HG02840 (cell line): ENCODE results near the gene NBPF11.
"Not testable (repeated sequence)": the region's sequence is repeated elsewhere in the genome, so short reads cannot be mapped to it uniquely, and the experiment has no call there.

ENCODE experiments used
- ATAC-seq: cut with Tn5 transposase; IDR thresholded peaks from one replicate; pipeline ENCODE4 v1.9.1; 2021; ENCODE audit warnings: mild to moderate bottlenecking, moderate library complexity, moderate number of reproducible peaks; ENCODE audit not compliant: unreplicated experiment, low FRiP score

NBPF11 gene

DNA sequence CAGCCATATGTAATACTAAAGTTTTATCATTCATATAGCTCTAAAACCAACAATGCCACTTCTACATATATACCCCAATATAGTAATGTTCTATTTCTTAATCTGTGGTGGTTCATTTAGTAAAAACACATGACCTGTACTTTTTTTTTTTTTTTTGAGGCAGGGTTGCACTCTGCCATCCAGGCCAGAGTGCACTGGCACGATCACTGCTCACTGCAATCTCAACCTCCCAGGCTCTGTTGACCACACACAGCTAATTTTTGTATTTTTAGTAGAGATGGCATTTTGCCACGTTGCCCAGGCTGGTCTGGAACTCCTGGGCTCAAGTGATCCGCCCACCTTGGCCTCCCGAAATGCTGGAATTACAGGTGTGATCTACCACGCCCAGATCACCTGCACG is 2.1 kb downstream of the NBPF11 start:
- not testable (repeated sequence) for ATAC-seq

DNA sequence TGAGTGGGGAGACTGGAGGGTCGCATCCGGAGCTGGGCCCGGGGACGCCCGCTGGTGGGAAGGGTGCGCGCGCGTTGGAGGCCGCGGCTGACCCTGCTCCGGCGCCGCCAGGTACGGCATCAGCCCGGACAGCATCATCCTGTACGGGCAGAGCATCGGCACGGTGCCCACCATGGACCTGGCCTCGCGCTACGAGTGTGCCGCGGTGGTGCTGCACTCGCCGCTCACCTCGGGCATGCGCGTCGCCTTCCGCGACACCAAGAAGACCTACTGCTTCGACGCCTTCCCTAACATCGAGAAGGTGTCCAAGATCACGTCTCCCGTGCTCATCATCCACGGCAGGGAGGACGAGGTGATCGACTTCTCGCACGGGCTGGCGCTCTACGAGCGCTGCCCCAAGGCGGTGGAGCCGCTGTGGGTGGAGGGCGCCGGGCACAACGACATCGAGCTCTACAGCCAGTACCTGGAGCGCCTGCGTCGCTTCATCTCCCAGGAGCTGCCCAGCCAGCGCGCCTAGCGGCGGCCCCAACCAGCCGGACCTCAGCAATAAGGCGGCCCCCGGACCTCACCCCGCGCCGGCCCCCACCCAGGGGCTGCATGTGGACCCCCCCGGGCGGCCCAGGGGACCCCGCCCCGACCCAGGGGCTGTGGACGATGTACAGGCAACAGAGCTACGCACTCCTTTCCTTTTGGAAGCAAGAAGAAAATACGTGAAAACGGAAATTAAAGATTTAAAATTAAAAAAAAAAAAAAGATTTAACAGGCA is 2.8 kb downstream of the NBPF11 start:
- not testable (repeated sequence) for ATAC-seq

DNA sequence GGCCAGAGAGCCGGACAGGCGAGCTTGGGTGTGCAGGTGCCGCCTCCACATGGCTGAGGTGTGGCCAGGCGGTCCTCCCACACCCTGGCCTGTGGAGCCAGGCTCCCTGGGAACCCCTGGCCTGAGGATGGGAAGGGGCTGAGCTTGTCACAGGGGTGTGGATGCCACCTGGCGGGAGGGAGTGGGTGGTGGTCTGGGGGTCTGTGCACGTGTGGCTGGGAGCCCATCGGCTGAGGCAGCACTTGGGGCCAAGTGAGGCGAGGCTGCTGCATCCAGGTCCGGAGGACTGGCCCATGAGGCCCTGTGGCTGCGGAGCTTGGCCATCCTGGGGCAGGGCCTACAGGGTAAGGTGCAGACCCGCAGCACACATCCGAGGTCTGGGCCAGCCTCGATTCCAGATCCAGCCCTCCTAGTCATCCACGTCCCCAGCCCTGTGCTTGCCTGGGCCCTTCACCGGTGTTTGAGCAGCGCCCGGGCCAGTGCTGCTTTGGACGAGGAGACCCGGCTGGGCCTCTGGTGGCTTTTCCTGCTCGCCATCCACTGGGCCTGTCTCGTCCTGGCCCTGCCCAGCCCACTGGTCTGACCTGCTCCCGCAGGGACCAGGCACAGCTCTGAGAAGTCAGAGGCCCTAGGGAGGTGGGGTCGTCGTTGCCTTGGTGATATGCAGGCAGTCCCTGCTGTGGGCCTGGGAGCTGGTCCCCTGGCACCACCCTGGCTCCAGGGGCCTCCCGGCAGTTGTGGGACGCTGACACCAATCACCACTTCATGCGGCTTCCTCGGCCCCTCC is 4.8 kb downstream of the NBPF11 start:
- ATAC-seq: not testable (repeated sequence)

DNA sequence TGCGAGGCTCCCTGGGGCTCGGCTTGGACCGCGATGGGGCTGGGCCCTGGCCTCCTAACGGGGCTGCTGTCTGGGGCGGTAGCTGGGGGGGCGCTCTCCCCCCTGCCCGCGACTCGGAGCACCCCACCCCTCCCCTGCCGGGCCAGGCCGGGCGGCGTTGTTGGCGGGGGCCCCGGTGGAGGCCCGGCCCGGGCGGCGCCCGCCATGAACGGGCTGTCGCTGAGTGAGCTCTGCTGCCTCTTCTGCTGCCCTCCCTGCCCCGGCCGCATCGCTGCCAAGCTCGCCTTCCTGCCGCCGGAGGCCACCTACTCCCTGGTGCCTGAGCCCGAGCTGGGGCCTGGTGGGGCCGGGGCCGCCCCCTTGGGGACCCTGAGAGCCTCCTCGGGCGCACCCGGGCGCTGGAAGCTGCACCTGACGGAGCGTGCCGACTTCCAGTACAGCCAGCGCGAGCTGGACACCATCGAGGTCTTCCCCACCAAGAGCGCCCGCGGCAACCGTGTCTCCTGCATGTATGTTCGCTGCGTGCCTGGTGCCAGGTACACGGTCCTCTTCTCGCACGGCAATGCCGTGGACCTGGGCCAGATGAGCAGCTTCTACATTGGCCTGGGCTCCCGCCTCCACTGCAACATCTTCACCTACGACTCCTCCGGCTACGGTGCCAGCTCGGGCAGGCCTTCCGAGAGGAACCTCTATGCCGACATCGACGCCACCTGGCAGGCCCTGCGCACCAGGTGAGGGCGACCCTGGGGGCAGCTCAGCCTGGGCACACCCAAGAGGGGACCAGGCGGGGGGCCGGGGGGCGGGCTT is 5.7 kb downstream of the NBPF11 start:
- ATAC-seq: not testable (repeated sequence)

DNA sequence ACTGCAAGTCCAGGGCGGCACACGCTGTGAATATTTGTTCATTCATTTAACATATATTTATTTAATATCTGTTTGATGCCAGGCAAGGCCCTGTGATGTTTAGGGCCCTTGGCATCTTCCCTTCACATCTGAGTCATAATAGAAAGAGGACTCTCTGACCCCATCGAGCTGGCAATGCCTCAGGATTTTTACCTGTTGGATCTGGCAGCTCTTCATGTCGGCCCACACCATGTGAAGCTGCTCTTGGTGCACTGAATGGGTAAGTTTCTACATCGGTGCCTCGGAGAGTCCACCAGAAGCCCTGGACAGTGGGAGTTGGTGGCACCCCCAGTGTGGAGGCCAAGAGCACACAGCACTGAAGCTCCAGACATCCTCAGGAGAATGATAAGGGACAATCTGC is 8.9 kb downstream of the NBPF11 start:
- not testable (repeated sequence) for ATAC-seq

DNA sequence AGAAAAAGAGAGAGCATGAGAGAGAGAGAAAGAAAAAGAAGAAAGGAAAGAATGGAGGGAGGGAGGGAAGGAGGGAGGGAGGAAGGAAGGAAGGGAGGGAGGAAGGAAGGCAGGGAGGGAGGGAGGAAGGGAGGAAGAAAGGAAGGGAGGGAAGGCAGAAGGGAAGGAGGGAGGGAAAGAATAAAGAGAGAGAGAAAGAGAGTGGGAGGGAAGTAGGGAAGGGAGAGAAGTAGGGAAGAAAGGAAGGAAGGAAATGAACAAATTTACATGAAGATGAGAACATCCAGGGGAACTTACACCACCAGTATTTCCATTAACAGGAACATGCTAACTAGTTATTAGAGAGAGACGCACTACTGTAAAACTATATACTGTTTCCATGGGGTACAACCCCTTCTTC is 10.1 kb downstream of the NBPF11 start:
- not testable (repeated sequence) for ATAC-seq

DNA sequence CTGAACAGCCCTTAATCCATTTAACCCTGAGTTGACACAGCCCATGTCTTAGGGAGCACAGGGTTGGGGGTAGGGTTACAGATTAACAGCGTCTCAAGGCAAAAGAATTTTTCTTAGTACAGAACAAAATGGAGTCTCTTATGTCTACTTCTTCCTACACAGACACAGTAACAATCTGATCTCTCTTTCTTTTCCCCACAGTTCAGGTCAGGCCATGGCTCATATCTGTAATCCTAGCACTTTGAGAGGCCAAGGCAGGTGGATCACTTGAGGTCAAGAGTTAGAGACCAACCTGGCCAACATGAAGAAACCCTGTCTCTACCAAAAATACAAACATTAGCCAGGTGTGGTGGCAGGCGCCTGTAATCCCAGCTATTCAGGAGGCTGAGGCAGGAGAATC is 13.5 kb downstream of the NBPF11 start:
- not testable (repeated sequence) for ATAC-seq

DNA sequence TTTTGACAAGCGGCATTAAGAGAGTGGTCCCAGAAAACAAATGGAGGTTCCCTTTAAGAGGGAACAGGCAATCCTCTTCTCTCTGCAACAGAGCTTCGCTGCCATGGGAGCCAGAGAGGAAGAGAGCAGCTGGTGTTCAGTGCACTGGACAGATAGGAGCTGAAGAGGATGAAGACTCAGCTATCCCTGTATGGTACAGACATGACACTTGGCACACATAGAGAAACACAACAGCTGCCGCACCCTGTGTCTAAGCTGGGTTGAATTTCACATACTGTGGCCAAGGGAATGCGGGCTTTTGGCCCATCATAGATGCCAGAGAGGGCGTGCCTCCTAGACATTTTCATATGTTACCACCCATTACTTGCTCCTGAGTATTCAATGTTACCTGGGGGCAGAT is 29.7 kb downstream of the NBPF11 start:
- not testable (repeated sequence) for ATAC-seq

DNA sequence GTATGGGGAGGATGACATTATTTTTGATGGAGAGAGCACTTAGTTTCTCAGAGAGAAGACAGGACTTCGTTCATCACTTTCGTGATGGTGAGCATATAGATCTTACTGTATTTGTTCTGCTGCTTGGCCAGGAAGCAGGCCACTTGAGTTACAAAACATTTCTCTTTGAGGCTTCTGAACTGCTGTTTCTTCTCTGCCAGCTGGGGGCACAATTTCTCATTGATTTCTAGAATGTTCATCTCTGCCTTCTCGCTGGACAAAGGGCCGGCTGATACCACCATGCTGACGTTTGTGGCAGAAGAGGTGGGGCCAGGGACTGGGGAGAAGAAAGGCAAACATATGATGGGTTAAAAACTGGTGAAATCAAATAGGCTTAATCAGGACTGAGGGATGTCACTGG is 31.7 kb downstream of the NBPF11 start:
- ATAC-seq: not testable (repeated sequence)

DNA sequence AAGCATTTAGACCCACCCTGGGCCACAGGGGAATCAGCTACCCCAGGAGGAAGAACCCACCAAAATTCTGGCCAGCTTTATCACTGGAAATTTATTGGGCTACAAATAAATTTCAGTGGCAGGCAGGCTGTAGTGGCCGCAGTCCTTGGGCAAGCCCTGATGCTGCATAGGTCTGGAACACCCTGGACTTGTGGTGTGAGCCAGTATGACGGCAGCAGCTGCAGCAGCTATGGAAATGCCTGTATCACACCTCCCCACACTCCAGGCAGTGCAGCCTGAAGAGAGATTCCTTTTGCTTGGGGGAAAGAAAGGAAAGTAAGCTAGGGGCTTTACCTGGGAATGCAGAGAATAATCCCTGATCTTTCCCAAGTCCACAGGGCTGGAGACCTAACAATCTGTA is 56.3 kb downstream of the NBPF11 start:
- not testable (repeated sequence) for ATAC-seq

DNA sequence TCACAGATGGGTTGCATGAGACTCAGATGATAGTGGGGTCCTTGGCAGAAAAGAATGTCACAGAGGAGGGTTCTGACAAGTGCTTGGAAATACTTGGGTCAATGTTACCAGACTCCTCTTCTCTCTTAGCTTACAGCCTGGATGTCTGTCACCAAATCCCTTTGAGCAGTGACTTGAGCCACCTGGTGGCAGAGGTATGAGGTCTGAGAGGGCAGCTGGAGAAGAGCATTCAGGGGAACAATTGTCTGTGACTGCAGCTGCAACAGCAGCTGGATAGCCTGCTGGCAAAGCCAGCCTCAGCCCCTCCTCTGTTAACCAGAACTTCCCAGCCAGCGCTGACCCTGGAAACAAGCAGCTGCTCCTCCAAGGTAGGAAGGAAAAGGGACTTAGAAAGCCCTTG is 65.9 kb downstream of the NBPF11 start:
- not testable (repeated sequence) for ATAC-seq

DNA sequence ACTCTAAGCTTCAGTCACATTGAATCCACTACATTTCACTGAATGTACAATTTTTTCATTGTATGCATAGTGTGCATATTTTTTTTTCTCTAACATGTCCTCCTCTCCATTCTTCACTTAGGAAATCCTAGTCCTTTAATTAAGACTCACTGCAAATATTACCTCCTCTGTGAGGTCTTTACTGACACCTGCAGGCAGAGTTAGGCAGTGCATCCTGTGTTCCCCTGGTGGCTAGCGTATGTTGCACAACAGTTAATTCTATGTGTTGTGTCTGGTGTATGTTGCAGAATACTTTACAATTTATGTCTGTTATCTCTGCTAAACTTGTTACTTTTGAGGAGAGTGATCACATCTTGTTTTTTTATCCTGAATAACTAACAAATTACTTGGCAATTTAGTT is 70.9 kb downstream of the NBPF11 start:
- ATAC-seq: not testable (repeated sequence)

DNA sequence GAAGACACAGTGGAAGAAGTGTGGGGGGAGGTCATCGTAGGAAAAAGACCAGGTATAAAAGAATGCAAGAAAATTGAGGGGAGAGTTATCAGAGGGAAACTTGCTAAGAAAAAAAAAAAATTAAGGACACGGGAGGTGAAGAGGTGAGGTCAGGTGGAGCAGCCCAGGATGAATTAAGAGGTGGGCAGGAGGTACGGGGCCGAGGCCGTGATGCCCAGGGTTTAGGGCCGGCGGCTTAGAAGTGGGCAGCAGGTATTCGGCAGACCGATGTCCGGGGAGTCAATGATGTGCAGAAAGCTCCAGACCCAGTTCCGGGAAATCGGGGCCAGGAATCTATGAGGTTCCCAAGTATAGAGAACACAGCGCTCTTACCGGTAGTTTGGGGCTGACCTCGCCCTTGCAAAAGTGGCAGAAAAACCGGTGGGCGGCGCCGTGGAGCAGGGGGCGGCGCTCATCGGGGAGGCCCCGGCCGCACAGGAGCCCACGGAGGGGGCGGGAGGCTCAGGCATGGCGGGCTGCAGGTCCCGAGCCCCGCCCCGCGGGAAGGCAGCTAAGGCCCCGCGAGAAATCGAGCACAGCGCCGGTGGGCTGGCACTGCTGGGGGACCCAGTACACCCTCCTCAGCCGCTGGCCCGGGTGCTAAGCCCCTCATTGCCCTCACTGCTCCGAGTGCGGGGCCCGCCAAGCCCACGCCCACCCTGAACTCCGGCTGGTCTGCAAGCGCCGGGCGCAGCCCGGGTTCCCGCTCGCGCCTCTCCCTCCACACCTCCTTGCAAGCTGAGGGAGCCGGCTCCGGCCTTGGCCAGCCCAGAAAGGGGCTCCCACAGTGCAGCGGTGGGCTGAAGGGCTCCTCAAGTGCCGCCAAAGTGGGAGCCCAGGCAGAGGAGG is 73.2 kb downstream of the NBPF11 start:
- ATAC-seq: not testable (repeated sequence)

DNA sequence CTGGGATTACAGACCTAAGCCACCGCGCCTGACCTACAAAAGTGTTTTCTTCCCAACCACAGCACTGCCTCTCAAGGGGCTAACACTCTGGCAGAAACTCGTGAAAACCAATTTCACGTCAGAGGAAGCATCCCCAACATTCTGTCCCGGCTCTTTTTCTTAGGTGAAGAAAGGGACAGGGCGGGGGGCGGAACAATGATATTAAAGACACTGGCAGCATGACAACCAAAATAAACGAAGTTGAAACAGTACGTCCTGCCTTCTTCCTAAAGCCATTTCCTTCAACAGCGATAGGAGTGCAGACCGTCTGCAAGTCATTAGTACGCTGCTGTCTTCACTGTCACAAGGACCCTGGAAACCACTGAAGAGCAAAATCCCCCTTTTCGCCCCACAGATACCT is 74.0 kb downstream of the NBPF11 start:
- not testable (repeated sequence) for ATAC-seq

DNA sequence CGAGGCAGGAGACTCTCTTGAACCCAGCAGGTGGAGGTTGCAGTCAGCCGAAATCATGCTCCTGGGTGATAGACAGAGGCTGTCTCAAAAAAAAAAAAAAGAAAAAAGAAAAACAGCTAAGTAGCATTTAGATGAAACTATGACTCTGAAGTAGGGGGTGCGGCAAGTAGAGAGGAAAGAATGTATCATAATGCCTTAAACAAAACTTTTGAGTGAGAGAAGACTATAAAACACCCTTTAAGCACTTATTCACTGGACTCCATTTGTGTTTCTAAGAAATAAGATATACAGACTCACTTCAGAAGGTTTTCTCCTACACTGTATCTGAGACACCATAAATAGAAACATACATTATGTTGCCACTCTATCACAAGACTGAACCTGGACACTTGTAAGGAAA is 74.6 kb downstream of the NBPF11 start:
- not testable (repeated sequence) for ATAC-seq

DNA sequence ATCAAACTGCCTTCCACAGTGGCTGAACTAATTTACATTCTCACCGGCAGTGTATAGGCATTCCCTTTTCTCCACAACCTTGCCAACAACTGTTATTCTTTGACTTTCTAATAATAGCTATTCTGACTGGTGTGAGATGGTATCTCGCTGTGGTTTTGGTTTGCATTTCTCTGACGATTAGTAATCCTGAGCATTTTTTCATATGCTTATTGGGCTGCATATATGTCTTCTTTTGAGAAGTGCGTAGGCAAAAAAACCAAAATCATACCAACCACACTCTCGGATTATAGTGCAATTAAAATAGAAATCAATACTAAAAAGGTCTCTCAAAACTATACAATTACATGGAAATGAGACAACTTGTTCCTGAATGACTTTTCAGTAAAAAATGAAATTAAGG is 78.7 kb downstream of the NBPF11 start:
- ATAC-seq: not testable (repeated sequence)

DNA sequence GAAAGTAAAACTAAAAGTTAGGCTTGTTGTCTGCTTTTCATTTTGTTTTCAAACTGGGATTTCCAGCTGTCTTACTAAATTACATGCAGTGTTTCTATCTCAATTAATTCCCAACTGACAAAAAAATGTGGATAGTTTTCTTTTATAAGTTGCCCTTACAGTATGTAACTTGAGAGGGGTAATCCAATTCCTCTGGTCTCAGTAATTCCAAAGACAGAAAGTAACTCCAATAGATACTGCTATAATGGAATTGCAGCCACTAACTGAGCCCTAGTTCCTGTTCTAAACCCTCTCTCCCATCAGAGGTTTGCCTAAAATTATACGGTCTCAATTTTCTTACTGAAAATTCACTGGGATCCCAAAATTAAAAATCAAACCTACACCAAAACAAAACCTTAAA is 83.5 kb downstream of the NBPF11 start:
- ATAC-seq: not testable (repeated sequence)

DNA sequence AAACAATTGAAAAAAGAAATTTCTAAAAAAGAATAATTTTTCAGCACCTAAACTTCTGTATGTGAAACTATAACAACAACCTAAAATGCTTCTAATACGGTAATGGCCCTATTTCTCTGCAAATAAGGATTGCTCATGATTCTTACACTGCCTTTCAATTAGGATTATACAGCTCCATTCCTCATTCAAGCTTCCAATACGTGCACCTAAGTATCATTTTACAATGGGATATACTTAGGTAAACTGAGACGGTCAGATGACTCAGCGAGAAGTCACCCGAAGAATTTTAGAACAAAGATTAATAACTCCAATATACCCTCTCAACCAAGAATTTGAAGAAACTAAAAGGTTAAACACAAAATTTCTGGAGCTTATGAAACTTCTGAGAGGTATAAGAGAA is 83.9 kb downstream of the NBPF11 start:
- not testable (repeated sequence) for ATAC-seq

DNA sequence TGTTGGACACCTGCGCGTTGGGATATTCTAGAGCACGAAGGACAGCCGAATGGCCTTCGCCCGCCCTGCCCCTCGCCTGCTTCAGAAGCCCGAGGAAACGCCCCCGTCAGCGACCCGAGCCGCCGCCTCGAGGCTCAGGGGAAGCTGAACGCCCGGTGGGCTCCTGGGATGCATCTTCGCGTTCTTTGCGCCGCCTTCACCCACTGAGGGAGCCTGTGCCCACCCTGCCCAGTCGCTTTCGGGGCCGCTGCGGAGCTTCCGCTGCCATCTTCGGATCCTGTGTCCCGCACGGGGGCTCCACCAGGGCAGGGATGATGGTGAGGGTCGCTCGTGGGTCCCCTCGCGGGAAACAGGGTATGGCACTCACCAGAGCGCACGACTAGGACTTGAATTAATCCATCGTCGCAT is 91.8 kb downstream of the NBPF11 start:
- not testable (repeated sequence) for ATAC-seq

DNA sequence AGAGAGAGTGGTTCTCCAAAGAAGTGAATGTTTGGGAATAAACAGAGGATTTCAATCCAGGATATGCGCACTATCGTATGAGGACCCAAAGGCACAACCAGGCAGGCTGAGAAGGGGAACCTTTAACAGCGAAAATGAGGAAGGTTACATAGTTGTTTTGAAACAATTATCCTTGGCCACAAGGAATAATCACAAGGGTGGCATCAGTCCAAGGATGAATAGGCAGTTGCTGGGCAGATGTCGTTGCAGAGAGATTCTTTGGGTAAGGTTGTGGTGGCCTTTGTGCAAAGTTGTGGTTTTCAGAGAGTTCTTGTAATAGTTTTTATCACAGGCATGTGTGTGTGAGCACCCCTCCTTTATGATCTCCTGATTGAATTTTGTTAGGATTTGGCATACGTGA is 94.7 kb downstream of the NBPF11 start:
- not testable (repeated sequence) for ATAC-seq
